GM18868 (cell line): Measurements from ENCODE around the gene PDLIM7.

Experiments used
- ATAC-seq: cut with Tn5 transposase; IDR thresholded peaks from one replicate; pipeline ENCODE4 v1.9.1; 2021; ENCODE audit warnings: mild to moderate bottlenecking, moderate library complexity; ENCODE audit not compliant: unreplicated experiment

Gene PDLIM7

DNA sequence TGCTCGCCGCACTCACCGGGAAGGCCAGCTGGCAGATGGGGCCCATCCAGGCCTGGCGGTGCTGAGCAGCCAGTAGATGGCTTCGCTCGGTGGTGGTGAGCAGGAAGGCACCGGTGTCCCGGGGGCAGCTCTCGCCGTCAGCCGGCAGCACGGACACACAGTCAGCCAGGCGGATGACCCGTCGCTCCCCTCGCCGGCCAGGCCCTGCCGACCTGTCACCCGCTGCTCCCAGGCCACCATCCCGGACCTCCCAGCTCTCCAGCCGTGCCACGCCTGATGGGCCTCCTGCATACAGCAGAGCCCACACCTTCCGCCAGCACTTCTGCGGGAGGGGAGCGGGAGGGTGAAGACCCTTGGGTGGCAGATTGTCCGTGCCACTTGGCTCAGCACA, 10.8 kb upstream of the PDLIM7 start:
- ATAC-seq = no peak

DNA sequence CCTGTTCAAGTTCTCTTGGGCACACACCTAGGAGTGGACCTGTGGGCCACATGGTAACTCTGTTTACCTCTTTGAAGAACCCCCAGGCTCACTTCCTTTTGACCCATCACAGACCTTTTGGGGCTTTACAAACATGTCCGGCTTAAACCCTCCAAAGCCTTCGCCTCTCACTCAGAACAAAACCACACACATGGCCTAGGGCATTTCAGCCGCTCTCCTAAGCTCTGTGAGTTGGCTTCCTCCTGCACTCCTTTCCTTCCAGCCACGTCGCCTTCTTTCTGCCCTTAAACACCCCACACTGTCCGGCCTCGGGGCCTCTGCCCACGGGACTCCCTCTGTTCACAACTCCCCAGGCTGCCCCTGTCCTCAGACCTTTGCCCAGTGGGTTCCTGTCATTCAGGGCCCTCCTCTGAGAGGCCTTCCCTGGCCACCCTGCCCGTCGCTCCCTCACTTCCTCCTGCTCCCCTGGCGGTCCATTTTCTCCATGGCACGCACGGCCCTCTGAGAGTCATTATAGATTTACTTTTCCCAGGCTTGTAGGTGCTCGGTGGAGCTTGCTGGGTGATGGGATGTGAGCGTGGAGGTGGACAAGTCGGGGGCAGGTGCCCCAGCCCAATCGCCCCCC, 10.3 kb upstream of the PDLIM7 start:
- ATAC-seq = no peak

DNA sequence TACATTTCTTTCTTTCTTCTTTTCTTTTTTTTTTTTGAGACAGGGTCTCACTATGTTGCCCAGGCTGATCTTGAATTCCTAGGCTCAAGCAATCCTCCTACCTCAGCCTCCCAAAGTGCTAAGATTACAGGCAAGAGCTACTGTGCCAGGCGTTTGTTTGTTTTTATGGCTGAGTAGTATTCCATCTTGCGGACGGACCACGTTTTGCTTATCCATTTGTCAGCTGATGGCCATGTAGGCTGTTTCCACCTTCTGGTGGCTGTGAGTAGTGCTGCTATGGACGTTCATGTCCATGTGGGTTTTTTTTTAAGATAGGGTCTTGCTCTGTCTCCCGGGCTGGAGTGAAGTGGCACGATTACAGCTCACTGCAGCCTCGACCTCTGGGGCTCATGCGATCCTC, 9.8 kb upstream of the PDLIM7 start:
- no peak for ATAC-seq

DNA sequence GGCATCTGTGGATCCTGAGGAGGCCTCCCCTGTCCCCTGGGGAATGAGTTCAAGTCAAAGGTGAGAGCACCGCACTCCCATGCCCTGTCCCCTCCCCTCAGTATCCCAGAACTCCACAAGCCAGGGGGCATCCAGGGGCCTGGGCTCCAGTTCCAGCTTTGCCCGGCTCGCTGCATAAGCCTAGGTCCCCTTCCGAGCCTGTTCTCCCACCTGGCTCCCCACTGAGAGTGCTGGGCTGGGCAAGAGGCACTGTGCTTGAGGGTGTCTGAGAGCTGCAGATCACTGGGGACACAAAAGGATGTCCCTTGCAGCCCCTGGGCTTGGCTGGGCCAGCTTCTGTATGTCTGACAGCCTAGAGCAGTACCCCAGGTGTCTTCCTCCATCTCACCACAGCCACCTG, 7.7 kb upstream of the PDLIM7 start:
- no peak for ATAC-seq

DNA sequence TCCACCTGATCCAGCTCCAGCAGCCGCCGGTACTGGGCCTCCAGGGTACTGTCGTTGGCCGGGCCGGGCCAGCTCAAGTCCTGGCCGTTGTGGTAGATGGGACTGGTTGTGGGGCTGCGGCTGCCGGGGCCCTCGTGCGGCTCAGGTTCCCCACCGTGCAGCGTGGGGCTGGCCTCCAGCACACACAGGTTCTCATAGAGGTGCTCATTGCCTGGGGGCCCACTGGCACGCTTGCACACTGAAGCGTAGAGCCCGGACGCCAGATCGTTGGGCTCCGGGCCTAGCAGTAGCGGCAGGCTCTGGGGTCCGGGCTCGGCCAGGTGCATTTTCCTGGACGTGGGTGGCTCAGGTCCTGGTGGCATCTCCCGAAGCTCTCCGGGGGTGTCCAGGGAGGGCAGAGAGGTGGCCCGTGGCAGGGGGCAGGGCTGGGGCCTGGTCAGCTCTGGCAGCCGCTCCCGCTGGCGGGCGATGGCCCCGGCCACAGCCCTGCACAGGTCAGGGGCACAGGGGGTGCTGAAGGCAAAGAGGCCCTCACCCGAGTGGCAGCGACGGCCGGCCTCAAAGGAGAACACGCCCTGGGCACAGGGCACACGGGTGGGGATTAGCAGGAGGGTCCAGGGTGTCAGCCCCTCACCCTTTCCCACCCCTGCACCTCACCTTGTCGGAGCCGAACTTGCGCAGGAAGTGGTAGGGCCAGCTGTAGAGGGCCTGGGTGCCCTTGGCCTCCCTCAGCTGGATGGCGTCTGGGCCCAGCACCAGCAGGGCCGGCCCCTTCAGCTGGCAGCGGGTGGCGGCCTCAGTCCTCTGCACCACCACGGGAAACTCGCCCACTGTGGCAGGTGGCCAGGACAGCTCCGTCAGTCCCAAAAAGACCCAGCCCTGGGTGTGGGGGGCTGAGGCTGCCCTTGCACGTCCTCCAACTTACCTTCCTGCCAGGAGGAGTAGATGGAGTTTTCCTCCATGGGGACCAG, 7.0 kb upstream of the PDLIM7 start:
- no peak for ATAC-seq

DNA sequence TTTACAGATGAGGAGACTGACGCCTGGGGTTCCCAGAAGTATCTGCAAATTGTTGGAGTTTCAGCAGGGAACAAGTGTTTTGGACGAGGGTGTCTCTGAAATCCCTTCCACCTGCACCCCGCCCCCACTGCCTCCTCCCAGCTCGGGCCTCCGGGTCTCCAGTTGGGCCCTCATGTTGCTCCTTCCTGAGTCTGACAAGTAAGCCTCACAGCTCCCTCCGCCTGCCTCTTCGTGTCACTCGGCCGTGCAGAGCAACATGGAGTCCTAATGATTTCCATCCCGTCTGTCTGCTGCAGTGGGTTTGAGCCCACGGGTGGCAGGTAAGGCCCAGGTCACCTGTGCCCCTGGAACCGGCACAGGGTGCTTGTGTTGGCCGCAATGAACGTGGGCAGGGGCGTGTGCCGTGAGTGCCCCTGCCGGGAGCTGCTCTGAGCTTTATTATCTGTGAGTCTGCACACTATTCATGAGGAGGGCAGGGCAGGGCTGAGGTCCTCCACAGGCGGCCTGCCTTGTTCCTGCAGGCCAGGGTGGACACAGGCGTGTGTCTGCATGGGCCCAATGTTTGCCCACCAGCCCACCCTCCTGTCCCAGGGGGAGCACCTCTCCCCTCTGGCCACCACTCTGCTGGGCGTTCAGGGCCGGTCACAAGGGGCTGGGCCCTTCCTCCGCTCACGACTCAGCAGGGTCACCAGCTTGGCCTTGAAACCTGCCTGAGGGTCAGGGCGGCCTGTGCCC, 6.1 kb upstream of the PDLIM7 start:
- no peak for ATAC-seq

DNA sequence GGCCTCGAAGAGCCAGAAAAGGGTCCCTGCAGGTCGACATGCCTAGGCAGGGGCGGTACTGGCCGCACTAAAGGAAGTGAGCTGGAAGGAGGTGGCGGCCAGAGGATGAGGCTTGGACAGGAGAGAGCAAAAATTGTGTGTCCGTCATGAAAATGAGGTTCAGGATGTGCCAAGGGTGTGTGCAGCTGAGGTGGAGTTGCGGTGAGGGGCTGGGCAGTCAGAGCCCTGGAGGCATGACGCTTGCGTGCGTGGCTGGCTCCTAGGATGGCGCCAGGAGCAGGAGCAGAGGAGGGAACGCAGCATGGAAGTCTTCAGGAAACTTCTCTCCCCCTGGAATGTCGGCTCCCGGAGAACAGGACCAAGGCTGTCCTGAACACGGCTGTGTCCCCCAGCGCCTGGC, 5.5 kb upstream of the PDLIM7 start:
- no peak for ATAC-seq

DNA sequence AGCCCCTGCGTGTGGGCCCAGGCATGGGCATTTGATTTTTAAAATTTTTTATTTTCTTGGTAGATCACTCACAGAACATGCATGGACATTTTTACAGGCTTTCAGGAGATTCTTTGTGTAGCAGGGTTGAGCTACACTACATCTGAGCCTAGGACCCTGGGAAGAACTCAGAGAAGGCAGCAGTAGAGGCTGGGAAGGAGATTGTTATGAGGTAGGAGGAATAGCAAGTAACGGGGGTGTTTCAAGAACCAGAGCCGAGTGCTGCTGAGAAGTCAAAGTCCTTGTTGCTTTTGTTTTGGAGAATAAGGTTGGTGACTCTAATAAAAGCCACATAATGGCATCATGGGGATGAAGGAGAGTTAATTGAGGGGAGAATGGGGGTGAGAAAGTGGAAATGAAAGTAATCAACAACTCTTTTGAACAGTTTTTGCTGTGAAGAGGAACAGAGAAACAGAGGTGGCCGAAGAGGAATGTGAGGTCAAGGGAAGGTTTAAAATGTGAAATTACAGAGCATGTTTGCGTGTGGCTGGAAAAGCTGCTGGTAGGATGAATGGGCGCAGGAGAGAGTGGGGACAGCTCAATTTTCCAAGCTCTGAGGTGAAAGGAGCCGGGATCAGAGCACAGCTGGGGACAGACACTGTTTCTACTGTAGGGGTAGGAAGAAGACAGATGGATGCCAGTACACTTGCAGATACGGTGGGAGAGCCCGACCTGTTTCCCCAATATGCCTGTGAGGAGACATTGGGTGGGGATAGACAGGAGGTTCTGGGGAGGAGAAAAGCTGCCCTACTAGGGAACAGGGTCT, 4.7 kb upstream of the PDLIM7 start:
- no peak for ATAC-seq

DNA sequence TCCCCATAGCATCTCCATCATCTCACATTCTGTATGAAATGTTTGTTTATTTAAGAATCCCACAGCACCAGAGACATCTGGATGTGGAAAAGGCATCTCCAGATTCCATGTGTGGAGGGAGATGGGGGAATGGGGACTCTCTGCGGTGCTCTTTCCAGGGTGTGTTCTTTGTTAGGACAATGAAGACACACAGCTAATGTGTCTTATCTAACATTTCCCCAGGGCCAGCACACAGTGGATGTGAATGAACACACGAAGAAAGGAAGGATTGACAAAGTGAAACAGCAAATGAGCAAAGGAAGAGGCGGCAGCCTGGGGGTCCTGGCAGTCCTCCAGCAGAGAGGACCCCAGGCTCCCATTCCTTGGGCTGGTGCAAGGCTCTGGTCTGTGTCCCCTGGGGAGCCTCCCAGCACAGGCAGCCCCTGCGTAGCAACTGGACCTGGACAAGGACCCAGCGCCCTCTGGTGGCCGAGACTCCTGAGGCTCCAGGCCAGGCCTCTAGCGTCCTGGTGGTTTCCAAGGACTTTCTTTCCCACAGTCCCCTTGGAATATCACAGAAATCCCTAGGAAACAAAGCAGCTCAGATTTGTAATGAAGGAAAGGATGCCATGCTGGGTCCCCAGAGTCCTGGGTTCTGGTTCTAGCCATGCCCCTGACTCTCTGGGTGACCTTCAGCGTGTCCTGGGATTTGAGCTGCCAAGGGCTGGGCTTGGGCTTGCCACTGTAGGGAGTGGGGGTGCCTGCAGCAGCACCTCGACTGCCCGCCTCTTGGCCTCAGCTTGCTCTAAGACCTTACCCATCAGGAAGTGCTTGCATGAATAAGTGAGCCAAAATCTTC, 3.5 kb upstream of the PDLIM7 start:
- no peak for ATAC-seq

DNA sequence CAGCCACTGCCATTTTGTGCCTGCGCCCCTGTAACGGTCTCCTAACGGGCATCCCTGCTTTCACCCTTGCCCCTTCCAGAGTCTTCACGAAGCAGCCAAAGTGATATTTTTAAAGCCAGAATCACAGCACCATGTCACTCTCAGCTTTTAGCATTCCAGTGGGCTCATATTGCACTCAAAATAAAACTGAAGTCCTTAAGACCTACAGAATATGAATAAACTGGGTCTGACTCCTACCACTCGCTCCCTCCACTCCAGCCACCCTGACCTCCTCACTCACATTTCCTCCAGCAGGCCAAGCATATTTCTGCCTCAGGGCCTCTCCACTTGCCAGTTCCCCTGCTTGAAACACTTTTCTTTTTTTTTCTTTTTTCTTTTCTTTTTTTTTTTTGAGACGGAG, 2.4 kb upstream of the PDLIM7 start:
- no peak for ATAC-seq

DNA sequence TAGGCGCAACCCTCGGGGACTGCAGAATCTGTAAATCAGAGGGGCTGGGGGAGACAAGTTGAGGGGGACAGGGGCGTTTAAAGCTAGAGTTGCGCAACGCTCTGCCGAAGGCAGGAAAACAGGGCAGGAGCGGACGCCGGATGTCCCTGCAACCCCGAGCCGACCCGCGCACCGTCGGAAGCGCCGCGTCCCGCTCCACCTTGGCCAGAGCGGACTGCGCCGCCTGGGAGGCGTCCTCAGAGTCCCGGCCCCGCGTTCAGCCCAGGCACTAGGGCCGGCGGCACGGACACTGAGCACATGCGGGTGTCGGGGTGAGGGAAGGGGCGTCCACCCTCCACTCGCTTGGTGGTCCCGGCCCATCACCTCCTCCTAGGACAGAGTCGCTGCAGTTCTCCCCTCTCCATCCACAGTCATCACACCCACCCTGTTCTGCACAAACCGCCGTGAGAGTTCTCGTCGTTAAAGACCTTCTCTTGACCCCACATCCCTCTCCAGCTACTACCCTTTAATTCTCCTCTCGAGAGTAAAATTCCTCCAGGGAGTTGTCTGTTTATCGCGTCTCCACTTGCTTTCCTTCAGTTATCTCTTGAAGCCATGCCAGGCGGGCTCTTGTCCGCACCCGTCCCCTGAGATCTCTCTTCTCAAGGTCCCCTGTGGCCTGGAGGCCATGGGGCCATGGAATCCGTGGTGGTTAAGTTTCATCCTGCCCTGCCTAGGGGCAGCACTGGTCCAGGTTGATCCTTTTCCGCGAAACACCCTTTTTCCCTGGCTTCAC, 796 bp upstream of the PDLIM7 start:
- ATAC-seq = no peak

DNA sequence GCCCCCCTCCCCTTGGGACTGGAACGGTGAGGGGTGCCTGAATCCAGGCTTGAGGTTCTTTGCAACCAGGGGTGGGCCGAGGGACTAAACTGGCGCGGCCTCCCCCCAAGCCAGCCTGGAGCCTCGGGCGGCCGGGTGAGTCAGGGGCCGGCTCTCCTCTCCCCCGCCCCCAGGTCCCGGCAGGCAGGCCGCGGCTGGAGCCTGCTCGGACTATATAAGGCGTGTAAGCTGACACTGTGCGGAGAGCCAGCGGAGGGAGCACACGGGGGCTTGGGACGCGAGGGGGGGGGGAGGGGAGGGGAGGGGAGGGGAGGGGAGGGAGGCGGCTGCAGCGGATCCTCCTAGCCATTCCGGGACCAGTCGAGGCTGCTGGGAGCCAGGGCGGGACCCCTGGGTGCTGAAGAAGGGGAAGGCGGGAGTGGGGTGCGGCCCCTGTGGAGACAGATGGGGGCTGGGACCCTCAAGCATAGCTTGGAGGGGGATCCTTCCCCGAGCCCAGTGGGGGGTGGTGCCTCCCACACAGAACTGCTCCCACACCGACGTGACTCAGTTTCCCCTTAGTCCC, 595 bp downstream of the PDLIM7 start:
- ATAC-seq = no peak

DNA sequence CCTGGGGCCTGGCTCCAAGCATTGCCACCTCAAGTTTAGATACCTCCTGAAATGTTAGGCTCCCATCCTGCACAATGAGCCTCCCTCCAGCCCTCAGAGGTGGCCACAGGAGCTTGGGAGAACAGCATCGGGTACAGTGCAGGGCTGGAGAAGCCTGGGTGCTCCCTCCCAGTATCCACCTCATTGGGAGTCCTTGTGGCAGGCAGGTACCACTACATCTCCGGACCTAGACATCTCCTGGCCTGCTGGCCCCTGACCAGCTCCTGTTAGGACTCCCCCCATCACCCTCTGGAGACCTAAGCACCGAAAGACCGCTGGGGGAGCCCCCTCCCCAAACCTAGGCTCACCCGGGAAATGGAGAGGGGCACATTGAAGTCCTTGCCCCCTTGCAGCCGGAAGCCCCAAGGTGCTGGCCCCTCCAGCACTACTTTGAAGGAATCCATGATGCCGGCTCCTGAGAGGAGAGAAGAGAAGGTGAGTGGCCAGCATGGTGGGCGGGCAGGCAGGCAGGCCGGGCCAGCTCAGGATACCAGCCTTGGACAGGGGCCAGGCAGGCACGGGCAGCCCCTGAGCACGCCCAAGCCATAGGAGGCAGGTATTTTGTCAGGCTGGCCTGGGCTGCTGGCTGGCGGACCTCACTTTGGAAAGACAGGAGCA, 1.2 kb downstream of the PDLIM7 start:
- ATAC-seq = no peak

DNA sequence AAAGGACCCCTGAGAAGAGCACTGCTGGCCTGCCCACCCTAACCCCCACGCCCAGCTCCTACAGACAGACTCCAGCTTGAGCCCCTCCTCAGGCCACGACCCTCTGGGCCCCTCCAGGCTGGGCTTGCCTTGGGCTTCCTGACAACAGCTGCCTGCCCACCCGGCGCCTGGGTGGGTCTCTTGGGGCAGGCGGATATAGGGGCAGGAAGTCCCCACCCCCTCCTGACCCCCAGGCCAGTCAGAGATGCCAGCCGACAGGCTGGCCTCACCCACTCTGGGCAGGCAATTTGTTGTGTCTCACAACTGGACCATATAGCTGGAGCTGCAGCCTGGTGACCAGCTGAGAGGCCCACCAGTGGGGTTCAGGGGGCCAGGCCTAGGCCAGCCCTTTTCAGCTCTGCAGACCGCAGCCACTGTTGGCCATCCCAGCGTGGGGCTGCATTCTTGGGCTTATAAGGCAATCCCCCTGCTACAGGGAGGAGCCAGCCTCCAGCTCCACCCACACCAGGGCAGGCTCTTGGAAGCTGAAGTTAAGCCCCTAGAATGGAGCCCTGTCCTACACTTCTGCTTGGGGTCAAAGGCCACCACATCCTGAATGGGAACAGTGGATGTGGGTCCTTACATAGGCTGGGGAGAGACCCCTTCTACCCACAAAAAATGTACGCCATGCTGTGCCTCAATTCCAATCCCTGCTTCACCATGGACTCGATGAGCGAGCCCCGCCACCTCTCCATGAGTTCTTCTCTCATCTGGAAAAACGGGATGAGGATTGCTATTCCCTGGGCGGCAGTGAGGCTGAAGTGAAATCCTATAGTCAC, 2.0 kb downstream of the PDLIM7 start:
- ATAC-seq = no peak

DNA sequence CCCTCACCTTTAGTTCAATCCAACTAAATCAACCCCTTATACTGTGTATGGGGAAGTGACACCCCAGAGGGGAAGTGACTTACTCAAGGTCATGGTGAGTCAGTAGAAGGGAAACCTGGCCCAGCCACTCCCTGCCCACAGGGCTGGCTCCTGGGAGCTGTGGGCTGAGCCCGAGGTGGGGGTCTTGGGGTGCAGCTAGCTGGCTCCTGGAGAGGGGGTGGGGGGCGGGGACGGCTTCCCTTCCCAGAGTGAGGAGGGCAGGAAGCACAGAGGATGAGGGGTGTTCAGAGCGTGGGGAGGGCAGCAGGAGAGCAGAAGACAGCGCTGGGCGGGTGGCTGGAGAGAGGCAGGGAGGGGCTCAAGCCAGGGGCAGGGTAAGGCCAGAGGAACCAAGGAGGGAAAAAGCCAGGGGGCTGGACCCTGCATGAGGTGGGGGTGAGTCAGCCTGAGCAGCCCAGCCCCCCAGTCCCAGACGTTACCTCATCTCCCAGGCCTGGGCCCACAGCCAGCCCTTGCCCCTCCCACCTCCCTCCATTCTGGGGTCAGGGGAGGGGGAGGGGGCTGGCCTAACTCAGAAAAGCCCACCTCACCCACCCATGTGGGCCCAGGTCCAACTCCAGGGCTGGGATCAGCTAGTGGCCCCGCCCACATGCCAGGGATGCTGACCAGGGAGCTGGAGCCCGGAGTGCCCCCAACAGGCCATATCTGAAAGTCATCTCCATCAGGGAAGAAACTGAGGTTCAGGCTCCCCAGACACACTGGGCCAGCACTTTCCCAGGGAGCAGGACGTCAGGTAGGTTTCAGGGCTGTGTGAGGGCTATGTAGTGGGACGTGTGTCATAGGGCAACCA, 2.8 kb downstream of the PDLIM7 start:
- ATAC-seq = no peak

DNA sequence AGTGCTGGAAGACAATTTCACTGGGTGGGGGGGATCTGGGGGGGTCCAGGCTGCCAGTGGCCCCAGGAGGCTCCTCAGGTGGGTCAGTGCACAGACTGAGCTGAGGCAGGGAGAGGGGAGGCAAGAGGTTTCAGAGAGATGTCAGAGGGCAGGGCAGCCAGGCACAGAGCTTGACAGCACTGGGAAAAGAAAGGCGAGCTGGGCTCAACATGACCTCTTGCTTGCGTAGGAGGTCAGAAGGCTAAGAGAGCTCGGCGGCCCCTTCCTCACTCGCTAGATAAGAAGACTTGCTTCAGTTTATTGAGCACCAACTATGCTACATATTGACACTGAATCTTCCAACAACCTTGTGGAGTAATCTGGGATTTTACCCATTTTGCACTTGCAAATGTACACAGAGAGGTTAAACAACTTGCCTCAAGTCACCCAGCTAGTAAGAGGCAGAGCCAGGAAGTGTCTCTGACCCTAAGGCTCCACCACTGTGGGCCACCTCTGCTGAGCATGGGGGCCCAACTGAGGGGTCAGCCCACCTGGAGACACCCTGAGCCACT, 3.5 kb downstream of the PDLIM7 start:
- no peak for ATAC-seq
